ENCODE results near the gene AKNAD1. TPM values are rescaled to one million over a fixed set of nuclear protein-coding genes. Genes with fewer than 3 reads are reported as not detected.

Gene AKNAD1
- total RNA-seq, 1 donor from 2014 or later, result not detected

GRCh38 chr1:108780937-108781574 lies 75.8 kb downstream of the AKNAD1 start:
- no peak for TF ChIP-seq CTCF (IDR thresholded peaks at IDR 0.05; ENCODE audit: unreplicated experiment)
- Mint-ChIP-seq H3K4me3 (ENCODE audit: unreplicated experiment) (no peak overlapping the region), H3K27me3 (ENCODE audit: unreplicated experiment) (no peaks in the 10 kb centered on the region), H3K36me3 (ENCODE audit: low read depth, unreplicated experiment) (peaks cover 52% of the 10 kb centered on the region), H3K27ac (ENCODE audit: unreplicated experiment) (no peak overlapping the region), H3K9me3 (ENCODE audit: unreplicated experiment) (peaks cover 18% of the 10 kb centered on the region), H3K4me1 (ENCODE audit: unreplicated experiment) (peaks cover 6% of the 10 kb centered on the region)
- DNase-seq (ENCODE audit: low spot score), result no peak

GRCh38 chr1:108779455-108779854 lies 77.4 kb downstream of the AKNAD1 start:
- peaks cover 44% of the 10 kb centered on the region for H3K36me3 Mint-ChIP-seq (ENCODE audit: low read depth, unreplicated experiment)
- no peak overlapping the region for H3K27ac Mint-ChIP-seq (ENCODE audit: unreplicated experiment)
- H3K9me3 Mint-ChIP-seq (ENCODE audit: unreplicated experiment), result peaks cover 7% of the 10 kb centered on the region

GRCh38 chr1:108777839-108778238 lies 79.1 kb downstream of the AKNAD1 start:
- Mint-ChIP-seq H3K4me1 (ENCODE audit: unreplicated experiment) (peaks cover 6% of the 10 kb centered on the region), H3K4me3 (ENCODE audit: unreplicated experiment) (no peak overlapping the region), H3K9me3 (ENCODE audit: unreplicated experiment) (no peaks in the 10 kb centered on the region), H3K27me3 (ENCODE audit: unreplicated experiment) (no peaks in the 10 kb centered on the region), H3K27ac (ENCODE audit: unreplicated experiment) (no peak overlapping the region), H3K36me3 (ENCODE audit: low read depth, unreplicated experiment) (peaks cover 37% of the 10 kb centered on the region)
- no peak for TF ChIP-seq CTCF (IDR thresholded peaks at IDR 0.05; ENCODE audit: unreplicated experiment)
- no peak for DNase-seq (ENCODE audit: low spot score)

More at GRCh38 chr1:108779455-108779854, 77.4 kb downstream of the AKNAD1 start:
- Mint-ChIP-seq H3K4me1 (ENCODE audit: unreplicated experiment) (peaks cover 6% of the 10 kb centered on the region), H3K27me3 (ENCODE audit: unreplicated experiment) (no peaks in the 10 kb centered on the region), H3K4me3 (ENCODE audit: unreplicated experiment) (no peak overlapping the region)
- TF ChIP-seq CTCF (IDR thresholded peaks at IDR 0.05; ENCODE audit: unreplicated experiment), result no peak
- DNase-seq (ENCODE audit: low spot score), result no peak

GRCh38 chr1:108767708-108768107 lies 89.2 kb downstream of the AKNAD1 start:
- H3K27ac Mint-ChIP-seq (ENCODE audit: unreplicated experiment), result no peak overlapping the region
- no peak overlapping the region for H3K4me3 Mint-ChIP-seq (ENCODE audit: unreplicated experiment)
- H3K9me3 Mint-ChIP-seq (ENCODE audit: unreplicated experiment), result no peaks in the 10 kb centered on the region
- no peak for DNase-seq (ENCODE audit: low spot score)
- H3K36me3 Mint-ChIP-seq (ENCODE audit: low read depth, unreplicated experiment), result peaks cover 11% of the 10 kb centered on the region
- H3K4me1 Mint-ChIP-seq (ENCODE audit: unreplicated experiment), result peaks cover 17% of the 10 kb centered on the region
- no peak for TF ChIP-seq CTCF (IDR thresholded peaks at IDR 0.05; ENCODE audit: unreplicated experiment)
- H3K27me3 Mint-ChIP-seq (ENCODE audit: unreplicated experiment), result no peaks in the 10 kb centered on the region

- no peak for TF ChIP-seq CTCF (IDR thresholded peaks at IDR 0.05; ENCODE audit: unreplicated experiment)
- H3K4me3 Mint-ChIP-seq (ENCODE audit: unreplicated experiment), result peak overlapping the region; percentile 28
- H3K4me1 Mint-ChIP-seq (ENCODE audit: unreplicated experiment), result peaks cover 17% of the 10 kb centered on the region
- H3K27ac Mint-ChIP-seq (ENCODE audit: unreplicated experiment), result peak overlapping the region; percentile 90
- H3K36me3 Mint-ChIP-seq (ENCODE audit: low read depth, unreplicated experiment), result peaks cover 11% of the 10 kb centered on the region
- no peaks in the 10 kb centered on the region for H3K27me3 Mint-ChIP-seq (ENCODE audit: unreplicated experiment)
- no peak for DNase-seq (ENCODE audit: low spot score)
- no peaks in the 10 kb centered on the region for H3K9me3 Mint-ChIP-seq (ENCODE audit: unreplicated experiment)
Measured at GRCh38 chr1:108767115-108767514, 89.8 kb downstream of the AKNAD1 start.
